ENCODE data around the gene ACVRL1. TPM values are rescaled to one million over a fixed set of nuclear protein-coding genes. Genes with fewer than 3 reads are reported as not detected.

The ACVRL1 gene
- total and polyA plus RNA-seq, 9 of the 15 experiments (the other 6 are each of a cell fraction or from before 2014, with no cell fraction given) = 0.07 to 1.4 (median 0.30) TPM

GRCh38 chr12:51863933-51864832, 43.1 kb upstream of the ACVRL1 start (continued):
- TF ChIP-seq, protein P1, sequence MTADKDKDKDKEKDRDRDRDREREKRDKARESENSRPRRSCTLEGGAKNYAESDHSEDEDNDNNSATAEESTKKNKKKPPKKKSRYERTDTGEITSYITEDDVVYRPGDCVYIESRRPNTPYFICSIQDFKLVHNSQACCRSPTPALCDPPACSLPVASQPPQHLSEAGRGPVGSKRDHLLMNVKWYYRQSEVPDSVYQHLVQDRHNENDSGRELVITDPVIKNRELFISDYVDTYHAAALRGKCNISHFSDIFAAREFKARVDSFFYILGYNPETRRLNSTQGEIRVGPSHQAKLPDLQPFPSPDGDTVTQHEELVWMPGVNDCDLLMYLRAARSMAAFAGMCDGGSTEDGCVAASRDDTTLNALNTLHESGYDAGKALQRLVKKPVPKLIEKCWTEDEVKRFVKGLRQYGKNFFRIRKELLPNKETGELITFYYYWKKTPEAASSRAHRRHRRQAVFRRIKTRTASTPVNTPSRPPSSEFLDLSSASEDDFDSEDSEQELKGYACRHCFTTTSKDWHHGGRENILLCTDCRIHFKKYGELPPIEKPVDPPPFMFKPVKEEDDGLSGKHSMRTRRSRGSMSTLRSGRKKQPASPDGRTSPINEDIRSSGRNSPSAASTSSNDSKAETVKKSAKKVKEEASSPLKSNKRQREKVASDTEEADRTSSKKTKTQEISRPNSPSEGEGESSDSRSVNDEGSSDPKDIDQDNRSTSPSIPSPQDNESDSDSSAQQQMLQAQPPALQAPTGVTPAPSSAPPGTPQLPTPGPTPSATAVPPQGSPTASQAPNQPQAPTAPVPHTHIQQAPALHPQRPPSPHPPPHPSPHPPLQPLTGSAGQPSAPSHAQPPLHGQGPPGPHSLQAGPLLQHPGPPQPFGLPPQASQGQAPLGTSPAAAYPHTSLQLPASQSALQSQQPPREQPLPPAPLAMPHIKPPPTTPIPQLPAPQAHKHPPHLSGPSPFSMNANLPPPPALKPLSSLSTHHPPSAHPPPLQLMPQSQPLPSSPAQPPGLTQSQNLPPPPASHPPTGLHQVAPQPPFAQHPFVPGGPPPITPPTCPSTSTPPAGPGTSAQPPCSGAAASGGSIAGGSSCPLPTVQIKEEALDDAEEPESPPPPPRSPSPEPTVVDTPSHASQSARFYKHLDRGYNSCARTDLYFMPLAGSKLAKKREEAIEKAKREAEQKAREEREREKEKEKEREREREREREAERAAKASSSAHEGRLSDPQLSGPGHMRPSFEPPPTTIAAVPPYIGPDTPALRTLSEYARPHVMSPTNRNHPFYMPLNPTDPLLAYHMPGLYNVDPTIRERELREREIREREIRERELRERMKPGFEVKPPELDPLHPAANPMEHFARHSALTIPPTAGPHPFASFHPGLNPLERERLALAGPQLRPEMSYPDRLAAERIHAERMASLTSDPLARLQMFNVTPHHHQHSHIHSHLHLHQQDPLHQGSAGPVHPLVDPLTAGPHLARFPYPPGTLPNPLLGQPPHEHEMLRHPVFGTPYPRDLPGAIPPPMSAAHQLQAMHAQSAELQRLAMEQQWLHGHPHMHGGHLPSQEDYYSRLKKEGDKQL (CRISPR knock-in tag; IDR thresholded peaks at IDR 0.05; ENCODE audit: borderline replicate concordance) = no peak
- no peak for TF ChIP-seq USF2 (CRISPR knock-in tag; IDR thresholded peaks at IDR 0.05)
- no peak for TF ChIP-seq MAFF (IDR thresholded peaks at IDR 0.05; ENCODE audit: low read length)
- TF ChIP-seq STAT6 (CRISPR knock-in tag; IDR thresholded peaks at IDR 0.05) = no peak
- TF ChIP-seq MEIS2 (IDR thresholded peaks at IDR 0.05; ENCODE audit: partially characterized antibody) = peak; percentile 36
- no peak for TF ChIP-seq MEF2D (tag; conservative IDR thresholded peaks at IDR 0.05; ENCODE audit: low read depth)
- no peak for TF ChIP-seq ETS1 (conservative IDR thresholded peaks at IDR 0.05; ENCODE audit: control insufficient read depth, low read depth, low read length)
- no peak for TF ChIP-seq ZNF707 (CRISPR knock-in tag; conservative IDR thresholded peaks at IDR 0.05)
- TF ChIP-seq ILK (tag; IDR thresholded peaks at IDR 0.05; ENCODE audit: borderline replicate concordance, low read depth) = no peak
- TF ChIP-seq CHD4 (IDR thresholded peaks at IDR 0.05; ENCODE audit: insufficient read depth, insufficient replicate concordance, low read depth, low read length, poor library complexity, severe bottlenecking) = no peak
- no peak for TF ChIP-seq GABPB1 (CRISPR knock-in tag; IDR thresholded peaks at IDR 0.05)
- no peak for TF ChIP-seq HSF4 (CRISPR knock-in tag; IDR thresholded peaks at IDR 0.05; ENCODE audit: borderline replicate concordance)
- no peak for TF ChIP-seq ZNF384 (IDR thresholded peaks at IDR 0.05; ENCODE audit: low read depth, low read length)
